GM12801 (cell line): ENCODE data around the gene NDUFS8.

Experiments
- CTCF ChIP-seq: IDR thresholded peaks from one replicate; pipeline ENCODE4 v1.5.1; 2011; ENCODE audit warnings: control low read depth; ENCODE audit not compliant: insufficient read length; ENCODE audit errors: extremely low read depth

NDUFS8 gene

GRCh38 chr11:68037411-68038225 is 7.1 kb downstream of the NDUFS8 start:
- TF ChIP-seq CTCF: no peak

GRCh38 chr11:68038226-68038717 is 7.8 kb downstream of the NDUFS8 start:
- TF ChIP-seq CTCF: no peak

DNA sequence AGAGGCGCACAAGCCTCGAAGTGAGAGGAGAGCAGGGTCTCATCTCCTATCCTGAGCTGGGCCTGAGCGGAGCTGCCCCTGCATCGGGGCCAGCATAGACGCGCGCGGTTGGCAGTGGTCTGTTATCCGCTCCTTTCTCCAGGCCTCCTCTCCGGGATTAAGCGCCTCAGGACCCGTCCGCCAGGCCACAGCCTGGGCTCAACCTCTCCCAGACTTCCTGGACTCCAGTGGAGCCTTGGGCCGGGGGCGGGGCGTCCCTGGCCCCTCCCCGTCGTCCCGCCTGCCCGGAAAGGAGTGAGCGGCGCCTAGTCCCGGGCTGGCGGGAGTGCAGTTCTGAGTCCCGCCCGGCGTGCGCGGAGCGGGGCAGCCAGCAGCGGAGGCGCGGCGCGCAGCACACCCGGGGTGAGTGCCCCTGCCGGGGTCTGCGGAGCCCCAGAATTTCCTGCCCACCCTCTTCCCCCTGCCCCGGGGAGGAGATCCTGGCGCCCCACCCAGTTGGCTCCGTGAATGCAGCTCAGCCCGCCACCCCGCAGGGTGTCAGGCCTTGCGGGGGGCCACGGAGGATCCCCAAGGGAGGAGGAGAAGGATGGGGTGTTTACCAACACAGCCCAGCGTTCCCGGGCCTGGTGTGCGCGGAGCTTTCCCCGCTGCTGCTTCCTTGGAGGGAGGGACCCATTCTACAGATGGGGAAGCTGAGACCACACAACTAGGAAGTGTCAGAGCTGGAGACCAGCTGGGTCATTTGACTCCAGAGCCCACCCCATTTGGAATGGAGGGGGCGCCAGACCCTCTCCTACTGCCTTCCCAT is 8.4 kb downstream of the NDUFS8 start, which contains the start of gene TCIRG1:
Gene TCIRG1 (plus strand): TSS at position 308 of the 808 bp plus-strand sequence. CDS start 2,247 bp downstream, outside the sequence.
- no peak for TF ChIP-seq CTCF

DNA sequence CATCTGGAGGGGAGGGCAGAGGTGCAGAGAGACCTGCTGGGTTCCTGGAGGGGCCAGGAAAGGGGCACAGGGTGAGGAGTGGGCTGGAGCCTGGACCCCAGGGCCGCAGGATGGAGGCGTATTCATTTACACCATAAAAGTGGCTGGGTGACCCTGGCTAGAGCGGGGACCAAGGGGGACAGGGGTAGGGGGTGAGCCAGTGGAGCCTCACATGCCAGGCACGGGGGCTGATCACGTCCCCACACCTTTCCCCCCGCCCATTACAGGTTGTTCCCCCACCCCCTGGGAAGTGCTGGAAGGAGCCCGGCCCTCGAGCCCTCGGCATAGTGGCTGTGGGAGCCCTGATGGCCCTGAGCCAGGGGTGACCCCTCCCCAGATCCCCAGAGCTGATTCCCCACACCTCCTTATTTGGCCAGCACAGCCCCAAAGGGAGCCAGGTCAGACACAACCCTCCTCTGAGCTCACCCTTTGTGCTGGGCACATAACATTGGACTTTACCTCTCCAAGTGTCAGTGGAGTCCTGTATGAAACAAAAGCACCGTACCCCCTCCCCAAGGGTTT is 9.1 kb downstream of the NDUFS8 start:
- no peak for TF ChIP-seq CTCF

DNA sequence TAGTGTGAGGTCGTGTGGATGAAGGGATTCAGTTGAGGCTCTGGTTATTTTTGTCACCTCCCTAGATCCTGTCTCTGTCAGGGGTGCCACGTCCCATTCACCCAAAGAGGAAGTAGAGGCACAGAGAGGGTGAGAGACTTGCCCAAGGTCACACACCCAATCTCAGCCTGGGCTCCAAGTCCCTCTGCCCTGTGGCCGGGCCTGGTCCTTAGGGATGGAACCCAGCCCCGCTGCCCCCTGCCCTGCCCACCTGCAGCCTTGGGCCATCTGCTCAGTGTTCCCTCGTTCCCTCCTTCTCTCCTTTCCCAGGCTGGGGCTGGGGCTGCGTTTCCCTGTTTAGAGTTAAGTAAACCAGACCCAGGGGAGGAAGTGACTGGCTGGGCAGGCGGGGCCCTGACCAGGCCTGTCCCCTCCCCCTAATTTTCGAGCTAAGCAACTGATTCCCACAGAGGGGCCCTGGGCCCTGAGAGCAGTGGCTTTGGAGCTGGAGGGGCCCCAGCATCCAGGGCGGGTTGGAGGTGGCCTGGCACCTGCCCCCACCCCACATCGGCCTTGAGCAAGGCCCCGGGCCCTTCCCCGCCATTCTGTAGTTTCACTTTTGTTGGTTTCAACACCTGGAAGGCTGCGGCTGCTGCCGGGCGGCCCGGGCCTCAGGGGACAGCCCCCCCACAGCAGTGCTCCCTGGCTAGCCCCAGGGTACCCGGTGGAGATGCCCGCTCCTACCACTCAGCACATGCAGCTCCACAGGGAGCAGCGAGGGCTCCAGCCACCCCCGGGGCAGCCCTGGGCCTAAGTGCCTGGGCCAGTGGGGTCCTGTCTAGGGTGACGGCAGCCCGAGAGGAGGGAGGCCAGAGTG is 9.8 kb downstream of the NDUFS8 start:
- TF ChIP-seq CTCF: no peak

DNA sequence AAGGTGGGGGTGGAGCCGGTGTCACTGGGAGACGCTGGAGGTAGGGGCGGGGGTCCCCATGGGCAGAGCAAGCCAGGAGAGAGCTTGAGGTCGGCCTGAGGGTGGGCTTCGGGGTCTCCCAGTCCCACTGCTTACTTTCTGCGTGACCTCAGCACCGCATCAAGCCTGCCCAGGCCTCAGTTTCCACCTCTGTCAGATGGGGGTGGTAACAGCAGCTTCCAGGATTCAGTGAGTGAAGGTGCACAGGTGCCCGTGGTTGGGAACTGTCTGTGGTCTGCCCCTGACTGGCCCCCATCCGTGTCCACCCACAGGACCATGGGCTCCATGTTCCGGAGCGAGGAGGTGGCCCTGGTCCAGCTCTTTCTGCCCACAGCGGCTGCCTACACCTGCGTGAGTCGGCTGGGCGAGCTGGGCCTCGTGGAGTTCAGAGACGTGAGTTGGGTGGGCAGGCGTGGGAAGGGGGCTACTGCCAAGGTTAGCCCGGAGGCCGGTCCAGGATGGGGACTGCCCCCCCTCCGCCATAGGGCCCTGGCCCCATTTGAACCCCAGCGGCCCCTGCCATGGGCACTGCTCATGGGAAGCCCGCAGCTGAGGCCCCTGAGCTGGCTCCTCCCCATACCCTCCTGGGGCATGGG is 10.6 kb downstream of the NDUFS8 start:
- no peak for TF ChIP-seq CTCF
